Measurements from ENCODE around the gene SLC7A11. TPM values are rescaled to one million over a fixed set of nuclear protein-coding genes. Genes with fewer than 3 reads are reported as not detected.

Gene SLC7A11
- total RNA-seq, 1 experiment from 2014 or later, result 14.0 TPM

DNA sequence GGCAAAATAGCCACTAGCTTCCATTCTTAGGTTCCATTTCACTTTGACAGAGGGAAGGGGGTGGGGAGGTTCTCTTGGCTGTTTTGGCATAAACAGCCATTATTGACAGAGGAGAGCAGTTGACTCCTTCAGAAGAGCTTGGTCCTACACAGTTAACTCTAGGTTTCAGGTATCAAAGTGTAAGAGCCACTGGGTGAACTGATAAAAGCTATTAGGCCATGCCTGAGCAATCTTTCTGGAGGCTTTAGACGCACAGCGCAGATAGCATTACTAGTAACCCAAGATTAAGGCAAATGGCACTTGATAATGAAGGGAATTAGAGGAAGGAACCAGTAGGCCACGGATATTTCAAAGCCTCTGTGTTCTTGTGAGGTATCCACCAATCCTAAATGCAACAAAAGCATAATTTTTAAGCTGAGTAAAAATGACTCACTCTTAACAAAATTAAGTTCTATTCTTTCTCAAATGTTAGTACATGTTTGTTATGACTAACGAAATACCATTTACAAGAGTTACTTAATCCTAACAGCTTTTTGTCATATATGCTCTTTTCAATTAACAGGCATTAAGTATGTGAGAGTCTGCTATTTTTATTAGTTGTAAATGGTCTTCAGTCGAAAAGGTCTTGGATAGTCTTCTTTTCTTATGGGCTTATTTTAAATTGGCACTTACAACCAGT lies 53.6 kb downstream of the SLC7A11 start:
- CTCF ChIA-PET, result no interaction called here
- POLR2A ChIA-PET (ENCODE audit: unreplicated experiment), result no interaction called here
- H3K4me2 ChIP-seq (ENCODE audit: low read length), result no peak overlapping the region
- no TSS peak for BruUV-seq (replicated peaks)
- H3K9me3 ChIP-seq (ENCODE audit: low read length), result no peaks in the 10 kb centered on the region
- no peaks in the 10 kb centered on the region for H4K20me1 ChIP-seq (ENCODE audit: low read length)
- no peaks in the 10 kb centered on the region for H3F3A ChIP-seq (ENCODE audit: low read length, unreplicated experiment)
- ATAC-seq (no peak), DNase-seq (no peak)
- H3K9ac ChIP-seq (ENCODE audit: low read length), result no peak overlapping the region
- TF ChIP-seq, protein P1, sequence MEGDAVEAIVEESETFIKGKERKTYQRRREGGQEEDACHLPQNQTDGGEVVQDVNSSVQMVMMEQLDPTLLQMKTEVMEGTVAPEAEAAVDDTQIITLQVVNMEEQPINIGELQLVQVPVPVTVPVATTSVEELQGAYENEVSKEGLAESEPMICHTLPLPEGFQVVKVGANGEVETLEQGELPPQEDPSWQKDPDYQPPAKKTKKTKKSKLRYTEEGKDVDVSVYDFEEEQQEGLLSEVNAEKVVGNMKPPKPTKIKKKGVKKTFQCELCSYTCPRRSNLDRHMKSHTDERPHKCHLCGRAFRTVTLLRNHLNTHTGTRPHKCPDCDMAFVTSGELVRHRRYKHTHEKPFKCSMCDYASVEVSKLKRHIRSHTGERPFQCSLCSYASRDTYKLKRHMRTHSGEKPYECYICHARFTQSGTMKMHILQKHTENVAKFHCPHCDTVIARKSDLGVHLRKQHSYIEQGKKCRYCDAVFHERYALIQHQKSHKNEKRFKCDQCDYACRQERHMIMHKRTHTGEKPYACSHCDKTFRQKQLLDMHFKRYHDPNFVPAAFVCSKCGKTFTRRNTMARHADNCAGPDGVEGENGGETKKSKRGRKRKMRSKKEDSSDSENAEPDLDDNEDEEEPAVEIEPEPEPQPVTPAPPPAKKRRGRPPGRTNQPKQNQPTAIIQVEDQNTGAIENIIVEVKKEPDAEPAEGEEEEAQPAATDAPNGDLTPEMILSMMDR (conservative IDR thresholded peaks at IDR 0.05; ENCODE audit: low read depth, low read length), result no peak
- TF ChIP-seq EZH2 (IDR thresholded peaks at IDR 0.05; ENCODE audit: low read length, unreplicated experiment), result no peak
- no peak for TF ChIP-seq EZH2phosphoT487 (IDR thresholded peaks at IDR 0.05; ENCODE audit: borderline replicate concordance, low read length)
- H3K79me2 ChIP-seq (ENCODE audit: low read length), result no peaks in the 10 kb centered on the region
- H3K4me1 ChIP-seq (ENCODE audit: insufficient read depth, low read length), result peaks cover 14% of the 10 kb centered on the region
- no peaks in the 10 kb centered on the region for H3K27me3 ChIP-seq (ENCODE audit: low read length)
- no peak overlapping the region for H3K27ac ChIP-seq (ENCODE audit: low read length)
- no peak overlapping the region for H3K4me3 ChIP-seq (ENCODE audit: low read length)
- H2AFZ ChIP-seq (ENCODE audit: low read length), result no peak overlapping the region
- intact Hi-C loops (cut with micrococcal nuclease), result loop anchor here (10.0 kb wide), 1 partner anchor 364 kb away; no protein-coding TSS in a partner anchor
- H3K36me3 ChIP-seq (ENCODE audit: low read depth, low read length), result no peaks in the 10 kb centered on the region
- H3K9me2 ChIP-seq (replicated peaks; ENCODE audit: low read length), result no peaks in the 10 kb centered on the region

DNA sequence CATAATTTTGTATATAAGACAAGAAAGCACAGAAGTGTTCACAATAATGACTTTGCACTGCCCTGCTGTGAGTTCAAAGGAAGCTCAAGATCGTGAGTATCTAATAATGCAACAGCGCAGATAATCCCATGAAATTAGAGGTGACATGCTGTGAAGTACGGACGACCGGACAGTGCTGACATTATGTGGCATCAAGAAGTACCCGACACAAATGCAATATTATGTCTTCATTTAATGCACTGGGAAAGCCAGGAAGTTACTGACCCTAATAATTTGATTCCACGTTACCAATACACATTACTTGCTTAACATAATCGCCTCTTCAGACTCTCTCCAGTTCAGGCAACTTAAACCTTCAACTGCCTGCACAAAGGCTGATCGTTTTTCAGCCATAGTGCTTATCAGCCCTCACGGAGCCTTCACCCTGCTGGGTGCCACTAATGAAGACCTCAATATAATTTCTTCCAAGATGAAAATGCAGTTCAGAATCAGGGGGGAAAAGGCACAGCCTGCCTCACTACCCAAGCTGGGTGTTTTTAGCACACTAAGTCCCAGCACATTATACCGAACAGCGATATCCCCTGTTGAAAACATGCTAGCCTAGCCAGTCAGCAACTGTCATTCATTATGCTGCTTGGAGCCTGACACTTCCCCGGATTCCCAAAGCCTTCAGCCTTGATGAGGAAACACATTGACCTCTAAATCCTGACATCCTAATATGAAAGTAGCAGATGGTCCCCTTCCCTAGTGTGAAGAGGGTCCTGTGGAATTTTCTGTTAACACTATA lies 56.1 kb downstream of the SLC7A11 start:
- intact Hi-C loops (cut with micrococcal nuclease), result loop anchor here (10.0 kb wide), 1 partner anchor 361 kb away; no protein-coding TSS in a partner anchor
- no peaks in the 10 kb centered on the region for H3K9me3 ChIP-seq (ENCODE audit: low read length)
- ATAC-seq, result no peak
- no peaks in the 10 kb centered on the region for H3K4me1 ChIP-seq (ENCODE audit: insufficient read depth, low read length)
- H3K4me3 ChIP-seq (ENCODE audit: low read length), result no peak overlapping the region
- POLR2A ChIA-PET (ENCODE audit: unreplicated experiment), result no interaction called here
- no peak overlapping the region for H3K27ac ChIP-seq (ENCODE audit: low read length)
- no peak for DNase-seq
- no peaks in the 10 kb centered on the region for H3F3A ChIP-seq (ENCODE audit: low read length, unreplicated experiment)
- H3K4me2 ChIP-seq (ENCODE audit: low read length), result no peak overlapping the region
- H3K27me3 ChIP-seq (ENCODE audit: low read length), result no peaks in the 10 kb centered on the region
- H3K9me2 ChIP-seq (replicated peaks; ENCODE audit: low read length), result no peaks in the 10 kb centered on the region
- no peaks in the 10 kb centered on the region for H3K79me2 ChIP-seq (ENCODE audit: low read length)
- H4K20me1 ChIP-seq (ENCODE audit: low read length), result no peaks in the 10 kb centered on the region
- no peak overlapping the region for H3K9ac ChIP-seq (ENCODE audit: low read length)
- H3K36me3 ChIP-seq (ENCODE audit: low read depth, low read length), result peaks cover 9% of the 10 kb centered on the region; the same call in 1 of the 2 replicates
- CTCF ChIA-PET, result no interaction called here
- TF ChIP-seq, protein P1 (conservative IDR thresholded peaks at IDR 0.05; ENCODE audit: low read depth, low read length), result no peak
- no peak for TF ChIP-seq EZH2 (IDR thresholded peaks at IDR 0.05; ENCODE audit: low read length, unreplicated experiment)
- no peak for TF ChIP-seq EZH2phosphoT487 (IDR thresholded peaks at IDR 0.05; ENCODE audit: borderline replicate concordance, low read length)
- H2AFZ ChIP-seq (ENCODE audit: low read length), result no peak overlapping the region
- BruUV-seq (replicated peaks), result no TSS peak

All from PC-3 (cell line).